Choroid plexus epithelial cell (primary cell): ENCODE data around the gene CLDN14.

Experiments
- DNase-seq: peaks from one replicate; pipeline ENCODE4 v3.0.0-alpha.2; 2010; ENCODE audit warnings: low read depth
- H3K4me3 ChIP-seq: 2 replicates; pipeline ENCODE4 v1.5.1; 2011; ENCODE audit warnings: low read depth, mild to moderate bottlenecking, control low read depth, low read length, moderate library complexity
- TF ChIP-seq, protein P1 (sequence below): conservative IDR thresholded peaks from 2 replicates; pipeline ENCODE4 v1.5.1; 2011; ENCODE audit warnings: low read depth, mild to moderate bottlenecking, control low read depth, inconsistent platforms, low read length, moderate library complexity

Gene CLDN14

DNA sequence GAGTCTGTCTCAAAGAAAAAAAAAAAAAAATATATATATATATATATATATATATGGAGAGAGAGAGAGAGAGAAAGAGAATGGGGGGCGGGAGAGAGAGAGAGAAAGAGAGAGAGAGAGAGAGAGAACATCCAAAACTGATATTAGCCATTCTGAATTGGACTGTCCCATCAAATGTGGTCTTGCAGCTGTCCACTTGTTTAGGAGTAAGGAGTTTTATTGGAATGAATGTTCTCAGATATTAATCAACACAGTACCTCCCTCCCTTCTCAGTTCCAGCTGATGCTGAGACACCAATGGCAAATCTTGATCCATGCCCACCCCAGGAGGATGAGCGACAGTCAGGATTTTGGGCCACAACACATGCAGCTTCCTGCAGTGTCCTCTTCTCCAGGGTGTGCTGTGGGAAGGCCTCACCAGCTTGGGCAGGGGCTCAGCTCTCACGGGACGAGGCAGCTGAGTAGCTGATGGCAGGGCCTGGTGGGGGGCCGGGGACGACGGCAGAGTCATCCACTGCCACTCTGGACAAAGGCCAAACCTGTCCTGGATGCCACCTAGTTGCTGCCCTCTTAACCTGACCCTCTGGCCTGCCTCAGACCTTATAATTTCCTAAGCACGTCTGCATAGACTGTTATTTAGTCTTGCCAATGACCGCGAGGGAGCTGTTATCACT, 9.3 kb upstream of the CLDN14 start:
- H3K4me3 ChIP-seq: no peak overlapping the region
- DNase-seq: no peak
- TF ChIP-seq, protein P1, sequence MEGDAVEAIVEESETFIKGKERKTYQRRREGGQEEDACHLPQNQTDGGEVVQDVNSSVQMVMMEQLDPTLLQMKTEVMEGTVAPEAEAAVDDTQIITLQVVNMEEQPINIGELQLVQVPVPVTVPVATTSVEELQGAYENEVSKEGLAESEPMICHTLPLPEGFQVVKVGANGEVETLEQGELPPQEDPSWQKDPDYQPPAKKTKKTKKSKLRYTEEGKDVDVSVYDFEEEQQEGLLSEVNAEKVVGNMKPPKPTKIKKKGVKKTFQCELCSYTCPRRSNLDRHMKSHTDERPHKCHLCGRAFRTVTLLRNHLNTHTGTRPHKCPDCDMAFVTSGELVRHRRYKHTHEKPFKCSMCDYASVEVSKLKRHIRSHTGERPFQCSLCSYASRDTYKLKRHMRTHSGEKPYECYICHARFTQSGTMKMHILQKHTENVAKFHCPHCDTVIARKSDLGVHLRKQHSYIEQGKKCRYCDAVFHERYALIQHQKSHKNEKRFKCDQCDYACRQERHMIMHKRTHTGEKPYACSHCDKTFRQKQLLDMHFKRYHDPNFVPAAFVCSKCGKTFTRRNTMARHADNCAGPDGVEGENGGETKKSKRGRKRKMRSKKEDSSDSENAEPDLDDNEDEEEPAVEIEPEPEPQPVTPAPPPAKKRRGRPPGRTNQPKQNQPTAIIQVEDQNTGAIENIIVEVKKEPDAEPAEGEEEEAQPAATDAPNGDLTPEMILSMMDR: no peak

DNA sequence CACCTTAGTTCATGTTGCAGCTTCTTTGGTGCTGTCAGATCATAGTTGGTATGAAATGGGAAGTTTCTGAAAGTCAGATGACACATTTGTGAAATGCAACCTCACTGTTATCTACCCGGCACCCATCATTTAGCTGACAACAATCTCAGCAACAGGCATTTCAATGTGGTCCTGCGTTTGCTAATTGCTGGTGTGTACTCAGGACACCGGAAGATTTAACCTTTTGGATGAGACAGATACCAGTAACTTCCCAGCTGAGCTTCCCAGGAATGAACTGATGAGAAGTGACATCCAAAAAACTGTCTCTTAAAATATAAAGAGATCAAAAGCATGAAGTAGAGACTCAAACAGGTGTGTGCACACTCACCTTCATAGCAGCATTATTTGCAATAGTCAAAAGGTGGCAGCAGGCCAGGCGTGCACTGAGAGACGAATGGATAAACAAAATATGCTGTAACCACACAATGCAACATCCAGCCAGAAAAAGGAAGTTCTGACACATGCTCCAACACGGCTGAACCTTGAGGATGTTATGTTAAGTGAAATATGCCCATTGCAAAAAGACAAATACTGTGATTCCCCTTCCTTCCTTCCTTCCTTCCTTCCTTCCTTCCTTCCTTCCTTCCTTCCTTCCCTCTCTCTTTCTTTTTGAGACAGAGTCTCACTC, 7.9 kb upstream of the CLDN14 start:
- no peak overlapping the region for H3K4me3 ChIP-seq
- TF ChIP-seq, protein P1: no peak
- peak; percentile 80 for DNase-seq

DNA sequence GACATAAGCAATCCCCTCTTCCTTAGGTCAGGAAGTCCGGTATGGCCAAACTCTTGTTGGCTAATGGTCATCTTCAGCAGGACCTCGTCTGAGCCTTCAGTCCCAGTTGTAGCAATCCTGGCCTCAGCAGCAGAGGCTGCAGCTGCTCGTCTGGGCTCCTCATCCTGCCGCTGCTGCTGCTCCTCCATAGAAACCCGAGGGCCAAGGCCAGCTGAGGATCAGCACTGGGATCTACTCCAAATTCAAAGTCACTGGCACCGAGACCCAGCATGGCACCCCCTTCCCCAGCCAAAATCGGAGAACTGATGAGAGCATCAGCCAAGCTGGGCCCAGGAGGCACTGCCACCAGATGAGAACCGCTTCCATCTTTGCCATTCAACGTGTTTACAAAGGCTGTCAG, 6.3 kb upstream of the CLDN14 start:
- TF ChIP-seq, protein P1: no peak
- no peak for DNase-seq
- no peak overlapping the region for H3K4me3 ChIP-seq

DNA sequence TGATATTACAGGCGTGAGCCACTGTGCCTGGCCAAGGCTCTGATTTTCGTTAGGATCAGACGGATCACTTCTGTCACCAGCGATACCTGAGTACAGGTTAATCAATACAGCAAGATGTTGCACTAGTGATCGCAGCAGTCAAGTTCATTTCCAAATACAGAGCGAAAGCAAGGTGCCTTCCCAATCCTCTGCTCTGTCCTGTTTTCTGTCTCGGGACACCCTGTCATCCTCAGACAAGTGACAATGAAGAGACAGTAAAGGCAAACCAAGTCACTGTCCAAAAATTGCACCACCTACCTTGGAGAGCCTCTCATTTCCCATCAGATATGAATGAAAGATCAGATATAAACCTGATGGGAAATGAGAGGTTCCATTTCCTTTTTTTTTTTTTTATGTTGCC, 5.6 kb upstream of the CLDN14 start:
- TF ChIP-seq, protein P1: no peak
- no peak overlapping the region for H3K4me3 ChIP-seq
- DNase-seq: no peak

DNA sequence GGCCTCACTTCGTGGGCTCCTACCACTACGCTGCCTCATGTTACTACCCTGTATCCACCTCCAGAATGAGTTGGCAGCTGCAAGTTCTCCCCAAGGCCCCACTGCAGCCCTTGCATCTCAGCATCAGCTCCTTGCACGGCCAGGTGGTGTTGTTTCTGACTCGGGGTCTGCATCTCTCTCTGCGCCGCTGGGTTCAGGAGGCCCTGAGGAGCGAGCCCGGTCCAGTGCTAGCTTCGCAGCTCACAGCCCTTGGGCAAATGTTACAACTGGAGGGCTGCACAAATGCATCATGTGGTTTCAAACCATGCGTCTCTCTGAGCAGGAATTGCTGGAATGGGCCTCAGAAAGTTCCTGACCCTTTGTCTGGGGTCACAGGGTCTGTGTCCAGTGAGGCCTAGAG, 3.2 kb upstream of the CLDN14 start:
- TF ChIP-seq, protein P1: no peak

DNA sequence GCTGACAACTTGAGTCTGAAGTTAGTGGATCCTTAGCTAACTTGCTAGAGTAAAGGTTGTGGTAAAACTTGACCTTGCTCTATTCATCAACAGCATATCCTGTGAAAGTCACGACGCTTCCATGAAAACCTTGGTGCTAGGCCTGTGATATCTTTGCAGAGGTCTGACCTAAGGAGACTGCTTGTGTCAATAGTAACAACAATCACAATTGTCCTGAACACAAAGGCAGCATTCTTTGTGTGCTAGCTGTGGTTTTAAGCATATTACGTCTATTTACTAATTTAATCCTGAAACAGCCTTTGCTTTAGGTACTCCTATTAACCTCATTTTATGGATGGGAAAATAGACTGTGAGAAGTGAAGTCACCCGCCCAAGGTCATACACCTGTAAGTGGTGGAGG, 2.8 kb upstream of the CLDN14 start:
- no peak overlapping the region for H3K4me3 ChIP-seq
- no peak for DNase-seq
- TF ChIP-seq, protein P1: no peak

More for the DNA sequence above, 3.2 kb upstream of the CLDN14 start:
- no peak for DNase-seq
- no peak overlapping the region for H3K4me3 ChIP-seq

DNA sequence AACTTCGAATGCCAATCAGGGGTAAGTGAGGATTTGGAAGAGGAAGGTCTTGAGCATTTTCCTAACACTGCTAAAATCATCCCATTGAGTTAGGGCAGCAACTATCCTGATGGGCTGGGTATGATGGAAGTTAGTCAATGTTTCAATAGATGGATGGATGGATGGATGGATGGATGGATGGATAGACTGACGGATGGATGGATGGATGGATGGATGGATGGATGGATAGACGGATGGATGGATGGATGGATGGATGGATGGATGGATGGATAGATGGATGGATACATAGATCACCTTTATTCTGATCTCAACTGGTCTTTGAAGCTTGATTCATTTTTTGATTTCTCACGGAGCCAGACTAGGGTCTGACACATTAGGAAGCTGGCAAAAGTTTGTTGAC, 2.3 kb upstream of the CLDN14 start:
- no peak overlapping the region for H3K4me3 ChIP-seq
- DNase-seq: no peak
- TF ChIP-seq, protein P1: no peak
